Neural cell (in vitro differentiated cells): Measurements from ENCODE around the gene CD300LB. TPM values are rescaled to one million over a fixed set of nuclear protein-coding genes. Genes with fewer than 3 reads are reported as not detected.

Source experiments
- H2AFZ ChIP-seq: fragments of 200-600, 300-800 bp; sonication (generic), shearing (Covaris generic); 2 replicates; pipeline ENCODE4 v1.6.0; 2014; ENCODE audit warnings: low read depth, mild to moderate bottlenecking, antibody characterized with exemption, low read length, moderate library complexity
- H3F3A ChIP-seq: fragments of 200-600 bp; shearing (Covaris generic); 2 replicates; pipeline ENCODE4 v1.6.1; 2016; ENCODE audit warnings: mild to moderate bottlenecking, moderate library complexity, mixed read lengths, antibody characterized with exemption, low read length; ENCODE audit not compliant: insufficient read depth, poor library complexity, severe bottlenecking
- H3K27ac ChIP-seq: fragments of 200-600, 300-800 bp; sonication (generic), shearing (Covaris generic); 2 replicates; pipeline ENCODE4 v1.5.1; 2014; ENCODE audit warnings: mild to moderate bottlenecking, low read length, moderate library complexity
- H3K27me3 ChIP-seq: fragments of 300-800, 200-600 bp; sonication (generic), shearing (Covaris generic); 2 replicates; pipeline ENCODE4 v1.6.0; 2014; ENCODE audit warnings: mild to moderate bottlenecking, low read depth, low read length, moderate library complexity; ENCODE audit not compliant: insufficient read depth
- H3K36me3 ChIP-seq: fragments of 300-800, 200-600 bp; sonication (generic), shearing (Covaris generic); 2 replicates; pipeline ENCODE4 v1.5.1; 2014; ENCODE audit warnings: mild to moderate bottlenecking, antibody characterized with exemption, low read length, moderate library complexity; ENCODE audit not compliant: insufficient read depth
- H3K4me2 ChIP-seq: fragments of 300-800, 200-600 bp; sonication (generic), shearing (Covaris generic); 2 replicates; pipeline ENCODE4 v1.6.0; 2014; ENCODE audit warnings: mild to moderate bottlenecking, low read length
- H3K4me3 ChIP-seq: fragments of 300-800, 200-600 bp; sonication (generic), shearing (Covaris generic); 2 replicates; pipeline ENCODE4 v1.5.1; 2014; ENCODE audit warnings: mild to moderate bottlenecking, low read length, moderate library complexity
- H3K79me2 ChIP-seq: fragments of 200-600 bp; shearing (Covaris generic); replicated peaks from 2 replicates; pipeline ENCODE4 v1.6.0; 2014; ENCODE audit warnings: mild to moderate bottlenecking, low read length, moderate library complexity; ENCODE audit not compliant: insufficient read depth
- H3K9ac ChIP-seq: fragments of 300-800, 200-600 bp; sonication (generic), shearing (Covaris generic); 2 replicates; pipeline ENCODE4 v1.6.1; 2016; ENCODE audit warnings: mild to moderate bottlenecking, low read length, mixed read lengths
- H3K9me2 ChIP-seq: fragments of 200-600 bp; shearing (Covaris generic); 2 replicates; pipeline ENCODE4 v1.6.1; 2016; ENCODE audit warnings: mild to moderate bottlenecking, low read length, mixed read lengths; ENCODE audit not compliant: insufficient read depth
- H3K9me3 ChIP-seq: fragments of 200-600, 300-800 bp; sonication (generic), shearing (Covaris generic); 2 replicates; pipeline ENCODE4 v1.6.1; 2016; ENCODE audit warnings: mild to moderate bottlenecking, mixed run types, low read length, moderate library complexity, mixed read lengths
- H4K20me1 ChIP-seq: fragments of 200-600 bp; shearing (Covaris generic); 2 replicates; pipeline ENCODE4 v1.6.1; 2016; ENCODE audit warnings: mild to moderate bottlenecking, mixed run types; ENCODE audit not compliant: insufficient read depth
- CTCF ChIP-seq: fragments of 450-650 bp; IDR thresholded peaks from 2 replicates; pipeline ENCODE4 v1.5.1; 2014; ENCODE audit warnings: antibody characterized with exemption, mild to moderate bottlenecking, moderate library complexity; ENCODE audit not compliant: poor library complexity, severe bottlenecking
- EP300 ChIP-seq: fragments of 450-650 bp; conservative IDR thresholded peaks from 2 replicates; pipeline ENCODE4 v1.6.1; 2014; ENCODE audit warnings: antibody characterized with exemption, mild to moderate bottlenecking, moderate library complexity; ENCODE audit not compliant: poor library complexity, severe bottlenecking
- EZH2 ChIP-seq: fragments of 200-600, 300-800 bp; shearing (Covaris generic), sonication (generic); IDR thresholded peaks from 2 replicates; pipeline ENCODE4 v1.6.1; 2014; ENCODE audit warnings: antibody characterized with exemption, low read length, borderline replicate concordance, mild to moderate bottlenecking; ENCODE audit not compliant: insufficient read depth, poor library complexity, severe bottlenecking
- MXI1 ChIP-seq: fragments of 450-650 bp; conservative IDR thresholded peaks from 2 replicates; pipeline ENCODE4 v1.6.1; 2014; ENCODE audit warnings: antibody characterized with exemption, mild to moderate bottlenecking; ENCODE audit not compliant: poor library complexity, severe bottlenecking
- POLR2AphosphoS5 ChIP-seq: IDR thresholded peaks from 2 replicates; pipeline ENCODE4 v1.6.1; 2012
- RAD21 ChIP-seq: fragments of 450-650 bp; conservative IDR thresholded peaks from 2 replicates; pipeline ENCODE4 v1.6.1; 2014; ENCODE audit warnings: antibody characterized with exemption, mild to moderate bottlenecking, moderate library complexity
- REST ChIP-seq: IDR thresholded peaks from 2 replicates; pipeline ENCODE4 v1.6.1; 2012; ENCODE audit warnings: borderline replicate concordance
- SMC3 ChIP-seq: fragments of 450-650 bp; conservative IDR thresholded peaks from 2 replicates; pipeline ENCODE4 v1.6.1; 2014; ENCODE audit warnings: antibody characterized with exemption, mild to moderate bottlenecking, moderate library complexity; ENCODE audit not compliant: poor library complexity
- TAF1 ChIP-seq: IDR thresholded peaks from 2 replicates; pipeline ENCODE4 v1.6.1; 2012; ENCODE audit warnings: low read depth
- polyA plus RNA-seq: library from polyadenylated mRNA; depleted of rRNA; stranded (reverse); fragments of >200 nt; gene quantifications from 2 replicates; pipeline ENCODE4 v1.2.3, GENCODE V29; 2014

Gene CD300LB
- polyA plus RNA-seq, 1 donor from 2014 or later = not detected

GRCh38 chr17:74544991-74545842 is 13.9 kb upstream of the CD300LB start:
- H3K27me3 ChIP-seq = no peaks in the 10 kb centered on the region
- no peak overlapping the region for H2AFZ ChIP-seq
- H3F3A ChIP-seq = no peaks in the 10 kb centered on the region
- no peak overlapping the region for H3K27ac ChIP-seq
- H3K9ac ChIP-seq = no peak overlapping the region
- H3K36me3 ChIP-seq = no peaks in the 10 kb centered on the region
- H3K9me3 ChIP-seq = no peaks in the 10 kb centered on the region
- H3K9me2 ChIP-seq = no peaks in the 10 kb centered on the region
- no peaks in the 10 kb centered on the region for H3K79me2 ChIP-seq
- TF ChIP-seq POLR2AphosphoS5 (peak; percentile 47), RAD21 (no peak), CTCF (no peak), EZH2 (no peak), SMC3 (no peak), MXI1 (no peak)
- no peaks in the 10 kb centered on the region for H4K20me1 ChIP-seq
- no peak overlapping the region for H3K4me3 ChIP-seq
- H3K4me2 ChIP-seq = no peak overlapping the region

- no peak overlapping the region for H3K27ac ChIP-seq
- no peaks in the 10 kb centered on the region for H3K9me2 ChIP-seq
- TF ChIP-seq SMC3 (no peak), TAF1 (no peak), POLR2AphosphoS5 (no peak)
- H3K36me3 ChIP-seq = no peaks in the 10 kb centered on the region
- no peak overlapping the region for H2AFZ ChIP-seq
- H3K79me2 ChIP-seq = no peaks in the 10 kb centered on the region
- no peaks in the 10 kb centered on the region for H3F3A ChIP-seq
- H4K20me1 ChIP-seq = no peaks in the 10 kb centered on the region
- no peaks in the 10 kb centered on the region for H3K9me3 ChIP-seq
- no peak overlapping the region for H3K4me2 ChIP-seq
- no peak overlapping the region for H3K9ac ChIP-seq
- no peak overlapping the region for H3K4me3 ChIP-seq
- H3K27me3 ChIP-seq = no peaks in the 10 kb centered on the region
These were observed 12.9 kb upstream of the CD300LB start for GRCh38 chr17:74543891-74544760.

GRCh38 chr17:74543406-74543805 is 12.1 kb upstream of the CD300LB start:
- no peak overlapping the region for H3K9ac ChIP-seq
- no peaks in the 10 kb centered on the region for H3F3A ChIP-seq
- no peaks in the 10 kb centered on the region for H4K20me1 ChIP-seq
- H3K9me3 ChIP-seq = no peaks in the 10 kb centered on the region
- H3K27ac ChIP-seq = no peak overlapping the region
- H3K9me2 ChIP-seq = no peaks in the 10 kb centered on the region
- no peak overlapping the region for H3K4me3 ChIP-seq
- no peak overlapping the region for H3K4me2 ChIP-seq
- H3K27me3 ChIP-seq = no peaks in the 10 kb centered on the region
- H2AFZ ChIP-seq = no peak overlapping the region
- TF ChIP-seq CTCF (no peak), RAD21 (no peak), MXI1 (no peak), REST (no peak), POLR2AphosphoS5 (no peak), EP300 (no peak), SMC3 (no peak), TAF1 (no peak), EZH2 (no peak)
- no peaks in the 10 kb centered on the region for H3K79me2 ChIP-seq
- no peaks in the 10 kb centered on the region for H3K36me3 ChIP-seq
